Right renal pelvis (tissue), 4 donors: ENCODE measurements around the gene SLC35A3. TPM values are rescaled to one million over a fixed set of nuclear protein-coding genes. Genes with fewer than 3 reads are reported as not detected.
"Not testable (repeated sequence)": the region's sequence is repeated elsewhere in the genome, so short reads cannot be mapped to it uniquely, and the experiment has no call there.

ENCODE experiments used
- DNase-seq, 4 donors: peaks; one replicate each; pipeline ENCODE4 v3.0.0-alpha.2; 2013; ENCODE audit warnings: low read depth in 4 of 4, low spot score in 3 of 4, missing footprints in 1 of 4
- polyA plus RNA-seq, 4 donors: library from polyadenylated mRNA; unstranded; fragments of 120-200 nt; gene quantifications; one replicate each; pipeline ENCODE4 v1.2.1, GENCODE V29; 2013; ENCODE audit not compliant: insufficient read length in 4 of 4

The SLC35A3 gene
- polyA plus RNA-seq, 4 donors: 30.6 to 41.0 (median 38.4) TPM

DNA sequence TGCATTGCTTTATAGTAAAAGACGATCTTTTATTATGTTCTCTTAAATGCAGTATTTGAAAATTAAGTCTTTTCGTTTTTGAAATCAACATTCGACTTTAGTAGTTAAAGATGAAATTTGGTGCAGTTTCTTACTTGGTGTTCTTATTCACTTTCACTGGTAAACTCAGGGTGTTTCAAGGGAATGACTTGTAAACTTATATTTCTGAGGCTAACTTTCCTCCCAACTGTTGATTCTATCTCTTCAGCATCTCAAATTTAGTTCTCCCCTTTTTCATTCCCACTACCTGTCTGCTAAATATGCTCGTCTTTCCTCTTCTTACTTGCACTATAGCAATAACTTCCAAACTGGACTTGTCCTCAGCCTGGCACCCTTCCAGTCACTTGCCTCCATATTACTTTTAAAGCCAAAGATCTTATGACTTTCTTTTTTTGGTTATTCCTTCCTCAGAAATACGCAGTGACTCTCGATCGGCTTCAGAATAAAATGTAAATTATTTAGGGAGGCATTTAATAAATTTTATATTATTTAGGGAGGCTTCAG is 988 bp downstream of the SLC35A3 start:
- DNase-seq: no peak

DNA sequence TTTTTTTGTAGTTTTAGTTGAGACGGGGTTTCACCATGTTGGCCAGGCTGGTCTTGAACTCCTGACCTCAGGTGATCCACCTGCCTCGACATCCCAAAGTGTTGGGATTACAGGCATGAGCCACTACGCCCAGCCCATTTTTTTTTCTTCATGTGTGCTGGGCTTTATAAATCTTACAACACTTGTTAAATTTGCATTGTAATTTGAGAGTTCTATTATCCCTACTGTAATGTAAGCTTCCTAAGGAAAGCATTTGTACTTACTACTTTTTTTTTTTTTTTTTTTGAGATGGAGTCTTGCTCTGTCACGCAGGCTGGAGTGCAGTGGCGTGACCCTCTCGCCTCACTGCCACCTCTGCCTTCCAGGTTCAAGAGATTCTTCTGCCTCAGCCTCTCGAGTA is 2.3 kb downstream of the SLC35A3 start:
- DNase-seq: not testable (repeated sequence)

- no peak for DNase-seq
Measured at GRCh38 chr1:99975529-99975928, 5.7 kb downstream of the SLC35A3 start.

- DNase-seq: peak in 2 of 4 donors; percentile 0 to 8
Measured at GRCh38 chr1:99977326-99977725, 7.5 kb downstream of the SLC35A3 start.

DNA sequence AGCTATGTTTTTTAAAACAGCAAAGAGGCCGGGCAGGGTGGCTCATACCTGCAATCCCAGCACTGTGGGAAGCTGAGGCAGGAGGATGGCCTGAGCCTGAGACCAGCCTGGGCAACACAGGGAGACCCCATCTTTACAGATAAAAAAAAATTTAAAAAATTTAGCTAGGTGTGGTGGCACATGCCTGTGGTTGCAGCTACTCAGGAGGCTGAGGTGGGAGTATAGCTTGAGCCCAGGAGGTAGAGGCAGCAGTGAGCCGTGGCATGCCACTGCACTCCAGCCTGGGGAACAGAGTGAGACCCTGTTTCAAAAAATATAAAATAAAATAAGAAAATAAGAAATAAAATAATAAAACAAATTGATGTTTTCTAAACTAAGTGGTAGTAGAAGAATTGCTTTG is 8.4 kb downstream of the SLC35A3 start:
- no peak for DNase-seq

DNA sequence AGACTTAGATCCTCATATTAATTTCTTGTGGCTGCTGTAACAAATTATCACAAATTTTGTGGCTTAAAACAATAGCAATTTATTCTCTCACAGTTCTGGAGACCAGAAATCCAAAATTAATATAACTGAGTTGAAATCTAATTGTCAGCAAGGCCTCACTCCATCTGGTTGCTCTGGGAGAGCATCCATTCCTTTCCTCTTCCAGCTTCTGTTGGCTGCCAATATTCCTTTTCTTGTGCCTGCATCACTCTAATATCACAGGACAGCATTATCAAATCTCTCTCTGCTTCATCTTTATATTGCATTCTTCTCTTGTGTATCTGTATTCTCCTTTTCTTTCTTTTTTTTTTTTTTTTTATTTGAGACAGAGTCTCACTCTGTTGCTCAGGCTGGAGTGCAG is 9.3 kb downstream of the SLC35A3 start:
- no peak for DNase-seq

GRCh38 chr1:99980928-99981327 is 11.1 kb downstream of the SLC35A3 start:
- DNase-seq: no peak

- DNase-seq: no peak
Measured at GRCh38 chr1:99986656-99987225, 16.9 kb downstream of the SLC35A3 start.

- no peak for DNase-seq
Measured at GRCh38 chr1:99988210-99988765, 18.5 kb downstream of the SLC35A3 start.

- DNase-seq: no peak
Measured at GRCh38 chr1:99992044-99992722, 22.4 kb downstream of the SLC35A3 start.

DNA sequence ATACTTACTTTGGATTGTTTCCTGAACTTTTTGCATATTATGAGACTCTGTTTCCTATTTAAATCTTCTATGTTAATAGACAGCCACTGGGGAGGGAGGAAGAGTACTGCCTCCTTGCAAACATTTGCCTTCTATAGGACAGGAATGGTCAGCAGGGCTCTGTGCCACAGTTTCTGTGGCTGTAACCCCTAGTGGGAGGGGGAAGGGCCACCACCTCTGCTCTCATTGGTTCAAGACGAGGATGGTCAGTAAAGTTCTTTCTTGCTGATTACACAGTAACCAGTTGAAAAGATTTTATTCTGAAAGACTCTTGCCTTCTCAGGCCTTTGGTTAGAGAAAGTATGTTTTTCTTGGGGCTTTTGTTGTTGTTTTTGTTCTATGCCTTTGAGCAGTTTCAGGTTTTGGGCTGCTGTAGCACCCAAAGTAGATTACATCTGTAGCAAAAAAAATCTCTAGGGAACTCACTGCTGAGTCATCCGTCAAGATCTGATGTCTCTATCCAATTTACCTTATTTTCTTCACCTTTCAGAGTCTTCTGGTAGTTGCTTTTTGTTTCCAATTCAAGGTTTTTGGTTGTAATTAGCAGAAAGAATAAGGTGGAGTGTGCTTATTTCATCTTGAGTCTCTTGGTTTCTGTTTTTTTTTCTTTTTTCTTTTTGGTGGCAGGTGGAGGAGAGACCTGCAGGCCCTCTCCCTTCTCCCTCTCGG is 23.1 kb downstream of the SLC35A3 start:
- no peak for DNase-seq

- DNase-seq: no peak
Measured at GRCh38 chr1:99993468-99993845, 23.7 kb downstream of the SLC35A3 start.

- no peak for DNase-seq
Measured at GRCh38 chr1:99994496-99994895, 24.7 kb downstream of the SLC35A3 start.

DNA sequence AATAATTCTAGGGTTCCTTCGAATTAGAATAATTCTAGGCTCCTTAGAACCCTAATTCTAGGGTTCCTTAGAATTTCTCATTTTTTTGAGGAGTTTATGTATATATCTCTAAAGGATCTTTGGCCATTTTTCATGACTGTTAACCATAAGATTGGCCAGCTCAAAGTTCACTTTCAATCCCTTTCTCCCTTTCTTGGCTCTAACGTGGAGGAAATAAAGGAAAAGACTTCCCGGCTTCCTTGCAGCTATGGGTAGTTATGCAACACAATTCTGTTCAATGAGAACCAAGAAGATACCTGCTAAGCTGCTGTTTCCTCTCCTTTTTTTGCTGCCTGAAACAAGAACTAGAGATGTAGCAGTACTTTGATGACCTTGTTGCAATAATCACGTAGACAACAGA is 27.2 kb downstream of the SLC35A3 start:
- DNase-seq: no peak

DNA sequence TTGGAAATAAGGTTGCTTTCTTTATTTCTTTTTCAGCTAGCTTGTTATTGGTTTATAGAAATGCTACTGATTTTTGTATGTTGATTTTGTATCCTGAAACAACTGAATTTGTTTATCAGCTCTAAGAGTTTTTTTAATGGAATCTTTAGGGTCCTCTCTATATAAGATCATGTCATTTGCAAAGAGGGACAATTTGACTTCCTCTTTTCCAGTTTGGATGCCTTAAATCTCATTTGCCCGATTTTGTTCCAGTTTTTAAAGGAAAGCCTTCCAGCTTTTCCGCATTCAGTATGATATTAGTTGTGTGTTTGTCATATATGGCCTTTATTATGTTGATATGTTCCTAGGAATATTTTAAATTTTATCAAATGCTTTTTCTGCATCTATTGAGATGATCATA is 31.7 kb downstream of the SLC35A3 start:
- no peak for DNase-seq

GRCh38 chr1:100005424-100005823 is 35.6 kb downstream of the SLC35A3 start:
- no peak for DNase-seq

DNA sequence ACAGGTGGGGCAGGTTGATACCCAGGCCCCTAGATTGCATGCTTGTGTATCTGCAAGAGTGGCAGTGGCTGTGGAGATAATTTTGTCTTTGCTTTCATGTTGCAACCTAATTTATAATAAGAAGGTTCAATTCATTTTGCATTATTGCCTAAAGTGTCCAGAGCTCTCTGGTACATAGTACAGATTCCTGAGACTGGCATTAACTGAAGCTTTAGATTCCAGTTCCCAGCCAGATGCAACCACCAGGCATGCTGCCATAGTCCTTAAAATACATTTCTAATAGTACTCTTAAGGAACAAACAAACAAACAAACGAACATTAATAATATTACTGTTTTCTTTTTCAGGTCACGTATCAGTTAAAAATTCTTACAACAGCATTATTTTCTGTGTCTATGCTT is 36.9 kb downstream of the SLC35A3 start:
- DNase-seq: no peak

DNA sequence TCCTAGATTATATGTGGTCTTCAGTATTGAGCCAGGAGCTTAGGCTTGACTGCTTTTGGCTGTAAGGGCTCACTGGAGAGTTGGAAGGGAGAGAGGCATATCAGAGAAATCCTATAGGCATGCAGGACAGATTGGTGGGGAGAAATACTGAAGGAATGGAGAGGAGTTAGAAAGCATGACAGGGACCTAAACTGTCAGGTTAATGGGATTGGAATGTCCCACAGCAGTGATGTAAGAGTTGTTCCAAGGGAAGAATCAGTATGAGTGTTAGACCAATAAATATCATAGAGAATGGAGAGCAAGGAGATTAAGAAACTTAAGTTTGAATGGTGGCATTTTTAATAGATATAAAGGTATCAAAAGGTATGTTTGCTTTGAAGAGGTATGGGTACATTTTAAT is 39.7 kb downstream of the SLC35A3 start:
- no peak for DNase-seq

DNA sequence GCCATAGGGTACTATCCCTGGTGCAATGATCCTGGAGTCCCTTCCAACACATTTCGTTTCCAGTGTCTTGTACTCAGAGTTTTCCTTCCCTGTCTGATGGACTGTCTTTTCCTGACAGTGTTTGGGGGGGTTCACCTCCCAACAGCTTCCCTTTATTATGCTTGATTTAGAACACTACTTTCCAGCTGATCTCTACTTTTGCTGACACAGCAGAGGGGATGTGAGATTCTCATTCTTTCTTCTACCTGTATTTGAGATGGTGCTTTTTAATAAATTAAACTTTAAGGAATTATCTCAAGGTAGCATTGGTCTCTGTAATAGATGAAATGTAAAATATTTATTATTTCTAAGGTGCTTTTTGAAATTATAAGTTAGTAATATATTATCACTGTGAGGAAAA is 41.0 kb downstream of the SLC35A3 start:
- DNase-seq: no peak

DNA sequence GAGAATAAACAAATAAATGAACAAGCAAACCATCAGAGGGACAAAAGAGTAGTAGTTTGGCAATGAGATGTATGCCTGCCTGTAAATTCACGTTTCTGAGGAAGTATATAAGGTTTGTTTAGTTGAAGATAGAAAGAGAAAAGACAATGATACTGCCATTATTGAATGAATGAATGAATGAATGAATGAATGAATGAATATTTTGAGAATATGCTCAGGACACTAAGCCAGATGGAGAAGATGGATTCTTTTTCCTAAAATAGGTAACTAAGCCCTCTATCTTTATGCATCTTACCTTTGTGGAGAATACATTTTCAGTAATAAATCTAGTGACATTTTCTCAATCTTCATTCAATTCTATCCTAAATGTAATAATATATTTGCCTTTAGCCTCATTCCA is 49.4 kb downstream of the SLC35A3 start:
- no peak for DNase-seq

GRCh38 chr1:100023482-100023881 is 53.7 kb downstream of the SLC35A3 start:
- DNase-seq: no peak

DNA sequence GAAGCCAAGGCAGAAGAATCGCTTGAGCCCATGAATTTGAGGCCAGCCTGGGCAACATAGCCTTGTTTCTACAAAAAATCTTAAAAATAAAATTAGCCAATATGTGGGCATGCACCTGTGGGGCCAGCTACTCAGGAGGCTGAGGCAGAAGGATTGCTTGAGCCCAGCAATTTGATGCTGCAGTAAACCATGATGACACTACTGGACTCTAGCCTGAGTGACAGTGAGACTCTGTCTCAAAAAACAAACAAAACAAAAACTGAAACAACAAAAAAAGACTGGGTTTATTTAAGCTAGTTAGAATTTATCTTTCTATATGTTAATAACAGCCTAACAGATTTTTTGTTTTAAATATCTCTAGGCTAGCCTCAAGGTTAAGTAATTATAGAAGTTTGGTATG is 57.4 kb downstream of the SLC35A3 start:
- no peak for DNase-seq
